NCI-H460 (cell line): ENCODE results near the gene NPHS1. TPM values are rescaled to one million over a fixed set of nuclear protein-coding genes. Genes with fewer than 3 reads are reported as not detected.
"Not testable (repeated sequence)": the region's sequence is repeated elsewhere in the genome, so short reads cannot be mapped to it uniquely, and the experiment has no call there.

Experiments used
- DNase-seq: peaks from one replicate; pipeline ENCODE4 v3.0.0-alpha.2; 2016; ENCODE audit warnings: low read depth; ENCODE audit errors: extremely low read depth
- total RNA-seq: library from RNA; depleted of rRNA; stranded (reverse); fragments of >200 nt; shearing (Covaris generic); gene quantifications from 2 replicates; pipeline ENCODE4 v1.2.3, GENCODE V29; 2014

Gene NPHS1
- total RNA-seq, 1 experiment from 2014 or later, result not detected

GRCh38 chr19:35822579-35822978 lies 29.7 kb downstream of the NPHS1 start:
- no peak for DNase-seq

- DNase-seq, result no peak
Observed at GRCh38 chr19:35818445-35818844, 33.9 kb downstream of the NPHS1 start.

GRCh38 chr19:35816846-35817245 lies 35.5 kb downstream of the NPHS1 start:
- DNase-seq, result no peak

- no peak for DNase-seq
Observed at GRCh38 chr19:35816262-35816661, 36.0 kb downstream of the NPHS1 start.

GRCh38 chr19:35813043-35813890 lies 39.0 kb downstream of the NPHS1 start:
- no peak for DNase-seq

GRCh38 chr19:35812220-35813042 lies 39.9 kb downstream of the NPHS1 start, which contains the start of gene PRODH2:
Gene PRODH2, minus strand, starts transcription at chr19:35812845. Its CDS starts 40 bp downstream, at chr19:35812805.
- no peak for DNase-seq

GRCh38 chr19:35811317-35812219 lies 40.7 kb downstream of the NPHS1 start:
- DNase-seq, result no peak

GRCh38 chr19:35807633-35808032 lies 44.7 kb downstream of the NPHS1 start:
- no peak for DNase-seq

GRCh38 chr19:35806597-35806996 lies 45.7 kb downstream of the NPHS1 start:
- no peak for DNase-seq

- no peak for DNase-seq
Observed at GRCh38 chr19:35805526-35806102, 46.7 kb downstream of the NPHS1 start.

- no peak for DNase-seq
Observed at GRCh38 chr19:35801828-35802227, 50.5 kb downstream of the NPHS1 start.

- DNase-seq, result no peak
Observed at GRCh38 chr19:35797663-35798062, 54.6 kb downstream of the NPHS1 start.

GRCh38 chr19:35796645-35797542 lies 55.4 kb downstream of the NPHS1 start:
- DNase-seq, result no peak

GRCh38 chr19:35795564-35795963 lies 56.7 kb downstream of the NPHS1 start:
- not testable (repeated sequence) for DNase-seq

GRCh38 chr19:35793381-35794165 lies 58.7 kb downstream of the NPHS1 start:
- no peak for DNase-seq

- DNase-seq, result no peak
Observed at GRCh38 chr19:35792888-35793287, 59.4 kb downstream of the NPHS1 start.

GRCh38 chr19:35792312-35792711 lies 60.0 kb downstream of the NPHS1 start:
- DNase-seq, result no peak

- DNase-seq, result no peak
Observed at GRCh38 chr19:35791814-35792279, 60.5 kb downstream of the NPHS1 start.
